Endothelial cell of umbilical vein (primary cell): ENCODE measurements around the gene FANK1. TPM values are rescaled to one million over a fixed set of nuclear protein-coding genes. Genes with fewer than 3 reads are reported as not detected.

Experiments
- BruUV-seq: library from RNA; stranded (reverse); fragments of 400-500 nt; replicated peaks from 2 replicates; lab custom pipeline; 2021; lab: Mats Ljungman, UMichigan
- CTCF ChIA-PET: fragments of 300-600, 350-600 bp; sonication (Branson Sonifier 250); formaldehyde crosslinking; loops from one replicate; lab custom pipeline; 2021; ENCODE audit warnings: antibody characterized with exemption, inconsistent platforms; lab: Charles Lee
- POLR2A ChIA-PET: fragments of 300-600, 350-600 bp; sonication (Branson Sonifier 250); formaldehyde crosslinking; loops from one replicate; lab custom pipeline; 2021; ENCODE audit warnings: antibody characterized with exemption, inconsistent platforms; lab: Charles Lee
- DNase-seq: peaks from one replicate; pipeline ENCODE4 v3.0.0-alpha.2; 2011; ENCODE audit warnings: low read depth, low spot score
- FAIRE-seq: peaks from 2 replicates; lab custom pipeline; 2011; peaks lifted over from hg19 to GRCh38; lab: Jason Lieb, UNC
- H2AFZ ChIP-seq: 2 replicates; pipeline ENCODE4 v1.6.0; 2012; ENCODE audit warnings: low read depth, low read length, control low read depth, inconsistent platforms
- H3K27ac ChIP-seq: 2 replicates; pipeline ENCODE4 v1.5.1; 2011; ENCODE audit warnings: low read depth, mild to moderate bottlenecking, control low read depth, low read length, moderate library complexity; ENCODE audit not compliant: insufficient read depth
- H3K27me3 ChIP-seq, 2 experiments: 2 replicates each; pipeline versions ENCODE4 v1.6.0 to v1.6.1; 2011; ENCODE audit warnings: low read length in 2 of 2, mixed read lengths in 1 of 2; ENCODE audit not compliant: control insufficient read depth in 2 of 2, insufficient read depth in 2 of 2
- H3K36me3 ChIP-seq, 2 experiments: 2 replicates in 1 of 2; 3 replicates in 1 of 2; pipeline ENCODE4 v1.5.1; 2011; ENCODE audit warnings: low read length in 2 of 2, mild to moderate bottlenecking in 1 of 2, moderate library complexity in 1 of 2; ENCODE audit not compliant: control insufficient read depth in 2 of 2, insufficient read depth in 2 of 2; ENCODE audit errors: extremely low read depth in 1 of 2
- H3K4me1 ChIP-seq: 3 replicates; pipeline ENCODE4 v1.5.1; 2011; ENCODE audit warnings: mild to moderate bottlenecking, low read length; ENCODE audit not compliant: control insufficient read depth, insufficient read depth; ENCODE audit errors: extremely low read depth
- H3K4me2 ChIP-seq: 2 replicates; pipeline ENCODE4 v1.6.1; 2011; ENCODE audit warnings: low read length, control low read depth, mixed read lengths; ENCODE audit not compliant: insufficient read depth
- H3K4me3 ChIP-seq, 3 experiments: fragments of 200-600 bp in 1 of 3; sonication (generic), shearing (Covaris generic) in 1 of 3; replicated peaks in 1 of 3; 2 replicates each; pipeline ENCODE4 v1.5.1; 2011 to 2016; ENCODE audit warnings: control low read depth in 3 of 3, low read length in 3 of 3, mild to moderate bottlenecking in 2 of 3, inconsistent platforms in 1 of 3, low read depth in 1 of 3, moderate library complexity in 1 of 3; ENCODE audit not compliant: insufficient read depth in 1 of 3
- H3K79me2 ChIP-seq: 2 replicates; pipeline ENCODE4 v1.6.0; 2012; ENCODE audit warnings: low read length, inconsistent platforms; ENCODE audit not compliant: control insufficient read depth, insufficient read depth
- H3K9ac ChIP-seq: replicated peaks from 2 replicates; pipeline ENCODE3; 2011; ENCODE audit warnings: low read length, control low read depth; ENCODE audit not compliant: insufficient read depth; ENCODE audit errors: extremely low read depth
- H3K9me1 ChIP-seq: replicated peaks from 3 replicates; pipeline ENCODE4 v1.6.0; 2011; ENCODE audit warnings: mild to moderate bottlenecking, low read length; ENCODE audit not compliant: control insufficient read depth, insufficient read depth; ENCODE audit errors: extremely low read depth
- H3K9me3 ChIP-seq: replicated peaks from 2 replicates; pipeline ENCODE4 v1.5.1; 2012; ENCODE audit warnings: low read length, inconsistent platforms; ENCODE audit not compliant: control insufficient read depth, insufficient read depth
- H4K20me1 ChIP-seq: replicated peaks from 2 replicates; pipeline ENCODE3; 2011; ENCODE audit warnings: mild to moderate bottlenecking, low read length; ENCODE audit not compliant: control insufficient read depth, insufficient read depth; ENCODE audit errors: extremely low read depth
- CTCF ChIP-seq, 2 donors: IDR thresholded peaks; 1 replicate in 1 of 2; 2 replicates in 1 of 2; pipeline ENCODE4 v1.5.1; 2011; ENCODE audit warnings: low read length in 2 of 2, mild to moderate bottlenecking in 2 of 2, moderate library complexity in 2 of 2, control low read depth in 1 of 2, inconsistent platforms in 1 of 2, low read depth in 1 of 2; ENCODE audit not compliant: insufficient read depth in 1 of 2; ENCODE audit errors: extremely low read depth in 1 of 2
- EZH2 ChIP-seq: IDR thresholded peaks from 2 replicates; pipeline ENCODE4 v1.6.1; 2012; ENCODE audit warnings: borderline replicate concordance, low read depth, mild to moderate bottlenecking, moderate library complexity, low read length, inconsistent platforms; ENCODE audit not compliant: severe bottlenecking
- FOS ChIP-seq: IDR thresholded peaks from 2 replicates; pipeline ENCODE4 v1.6.1; 2011; ENCODE audit warnings: mild to moderate bottlenecking, low read length, moderate library complexity, borderline replicate concordance; ENCODE audit not compliant: insufficient read depth
- GATA2 ChIP-seq: IDR thresholded peaks from 2 replicates; pipeline ENCODE4 v1.7.0; 2011; ENCODE audit warnings: low read depth, mild to moderate bottlenecking, moderate library complexity, mixed read lengths, low read length; ENCODE audit not compliant: insufficient read length, insufficient read depth
- JUN ChIP-seq: IDR thresholded peaks from 2 replicates; pipeline ENCODE4 v1.6.1; 2011; ENCODE audit warnings: borderline replicate concordance, low read depth; ENCODE audit not compliant: insufficient read length, insufficient read depth
- MAX ChIP-seq: IDR thresholded peaks from 2 replicates; pipeline ENCODE4 v1.6.1; 2011; ENCODE audit not compliant: insufficient read depth, insufficient read length
- MYC ChIP-seq: IDR thresholded peaks from one replicate; pipeline ENCODE4 v1.6.1; 2011; ENCODE audit warnings: mild to moderate bottlenecking, low read depth, low read length
- POLR2A ChIP-seq: IDR thresholded peaks from 2 replicates; pipeline ENCODE4 v1.6.1; 2012; ENCODE audit warnings: low read depth, mild to moderate bottlenecking, control low read depth, low read length
- POLR2AphosphoS5 ChIP-seq: IDR thresholded peaks from 2 replicates; pipeline ENCODE4 v1.6.1; 2012; ENCODE audit warnings: low read depth, mild to moderate bottlenecking, control low read depth, low read length, moderate library complexity; ENCODE audit not compliant: insufficient read depth
- dilution Hi-C: fragments of 300-500 bp; cut with MboI; formaldehyde crosslinking; loops from one replicate; pipeline ENCODE4 v1.15.0; 2019; ENCODE audit warnings: low sequenced_read_pairs; ENCODE audit not compliant: extremely low pct_ligation_motif_present
- intact Hi-C: fragments of 100-400 bp; cut with micrococcal nuclease; formaldehyde crosslinking; loops from one replicate; pipeline ENCODE4 v1.10.0; 2022
- polyA plus RNA-seq, 4 experiments: library from polyadenylated mRNA; depleted of rRNA in 3 of 4; stranded (reverse) in 3 of 4; unstranded in 1 of 4; fragments of >200 nt; gene quantifications; 2 replicates each; pipeline versions ENCODE4 v1.2.1 to v1.2.3, GENCODE V29; 2011 to 2012; ENCODE audit warnings: missing spikeins in 1 of 4
- total RNA-seq: library from RNA; stranded (reverse); gene quantifications from 2 replicates; pipeline ENCODE4 v1.2.3, GENCODE V29; 2021

The FANK1 gene
- total and polyA plus RNA-seq, 2 donors (not counting 3 experiments of a cell fraction or from before 2014, with no cell fraction given): 1.6 to 1.9 TPM

- no peak for FAIRE-seq
- Histone ChIP-seq H3K27ac (no peak overlapping the region), H3K36me3 (peaks cover 3 to 8% of the 10 kb centered on the region in 2 experiments), H2AFZ (no peak overlapping the region), H3K9me3 (no peaks in the 10 kb centered on the region), H3K9ac (no peak overlapping the region), H3K4me1 (peaks cover 2% of the 10 kb centered on the region), H4K20me1 (no peaks in the 10 kb centered on the region), H3K4me3 (no peak overlapping the region), H3K79me2 (no peaks in the 10 kb centered on the region), H3K27me3 (no peaks in the 10 kb centered on the region), H3K9me1 (no peaks in the 10 kb centered on the region), H3K4me2 (no peak overlapping the region)
- CTCF ChIA-PET: interaction anchor here (0.7 kb wide), 1 partner anchor 351 kb away, joined by 3 read pairs; no protein-coding TSS in a partner anchor
- TF ChIP-seq POLR2A: no peak
- TF ChIP-seq POLR2AphosphoS5: no peak
- no peak for TF ChIP-seq GATA2
- TF ChIP-seq EZH2: no peak
- no peak for TF ChIP-seq JUN
- no peak for TF ChIP-seq MAX
- TF ChIP-seq CTCF (IDR thresholded peaks at IDR 0.05; ENCODE audit: extremely low read depth in 1 of 2, insufficient read depth in 1 of 2, low read depth in 1 of 2, low read length in 2 of 2): no peak
- TF ChIP-seq MYC: no peak
- TF ChIP-seq FOS: no peak
- POLR2A ChIA-PET: no interaction called here
- intact Hi-C loops: no loop called here
- no peak for DNase-seq
- no TSS peak for BruUV-seq
- dilution Hi-C loops: no loop called here
Measured at GRCh38 chr10:125857185-125857760, 39.1 kb upstream of the FANK1 start.
